CD8-positive, alpha-beta memory T cell (primary cell): Measurements from ENCODE around the gene TRPM3. TPM values are rescaled to one million over a fixed set of nuclear protein-coding genes. Genes with fewer than 3 reads are reported as not detected.

Source experiments
- CTCF ChIA-PET: fragments of 350-600 bp; sonication (Branson Sonifier 250); formaldehyde crosslinking; loops from one replicate; lab custom pipeline; 2021; ENCODE audit warnings: antibody characterized with exemption; lab: Charles Lee
- POLR2A ChIA-PET: fragments of 350-600 bp; sonication (Branson Sonifier 250); formaldehyde crosslinking; loops from one replicate; lab custom pipeline; 2021; ENCODE audit warnings: antibody characterized with exemption; lab: Charles Lee
- DNase-seq, 5 donors: peaks; one replicate each; pipeline versions ENCODE4 v3.0.0 to v3.0.0-alpha.2; 2020 to 2022; ENCODE audit warnings: mixed read lengths in 1 of 5
- H3K27ac ChIP-seq: one replicate; pipeline ENCODE4 v1.7.0; 2013; ENCODE audit warnings: low read depth, mild to moderate bottlenecking, low read length, moderate library complexity
- H3K27me3 ChIP-seq: 2 replicates; pipeline ENCODE4 v1.7.0; 2013; ENCODE audit warnings: low read length, mild to moderate bottlenecking; ENCODE audit not compliant: insufficient read depth, poor library complexity, severe bottlenecking
- H3K36me3 ChIP-seq: 2 replicates; pipeline ENCODE4 v1.7.0; 2013; ENCODE audit warnings: mild to moderate bottlenecking, low read length, moderate library complexity; ENCODE audit not compliant: insufficient read depth
- H3K4me1 ChIP-seq: 2 replicates; pipeline ENCODE4 v1.7.0; 2013; ENCODE audit warnings: mild to moderate bottlenecking, low read length, moderate library complexity; ENCODE audit not compliant: insufficient read depth
- H3K4me3 ChIP-seq: 2 replicates; pipeline ENCODE4 v1.7.0; 2013; ENCODE audit warnings: mild to moderate bottlenecking, low read length
- H3K9me3 ChIP-seq: 2 replicates; pipeline ENCODE4 v1.7.0; 2013; ENCODE audit warnings: mild to moderate bottlenecking, low read length
- H3K27ac Mint-ChIP-seq, 8 donors: one replicate each; pipeline ENCODE4 v1.8.0; 2020 to 2021; ENCODE audit warnings: mixed read lengths in 8 of 8, mild to moderate bottlenecking in 6 of 8, inconsistent platforms in 3 of 8, moderate library complexity in 3 of 8
- H3K27me3 Mint-ChIP-seq, 2 donors: one replicate each; pipeline ENCODE4 v1.8.0; 2020 to 2021; ENCODE audit warnings: mixed read lengths in 2 of 2, mild to moderate bottlenecking in 1 of 2, moderate library complexity in 1 of 2
- H3K36me3 Mint-ChIP-seq, 3 donors: one replicate each; pipeline ENCODE4 v1.8.0; 2020 to 2021; ENCODE audit warnings: mixed read lengths in 3 of 3, inconsistent platforms in 1 of 3, mild to moderate bottlenecking in 1 of 3
- H3K4me1 Mint-ChIP-seq, 3 donors: one replicate each; pipeline ENCODE4 v1.8.0; 2020 to 2021; ENCODE audit warnings: mixed read lengths in 3 of 3, inconsistent platforms in 1 of 3, mild to moderate bottlenecking in 1 of 3
- H3K4me3 Mint-ChIP-seq, 7 donors: one replicate each; pipeline ENCODE4 v1.8.0; 2020 to 2021; ENCODE audit warnings: mixed read lengths in 7 of 7, mild to moderate bottlenecking in 6 of 7, moderate library complexity in 4 of 7, inconsistent platforms in 2 of 7
- H3K9me3 Mint-ChIP-seq, 5 donors: one replicate each; pipeline ENCODE4 v1.8.0; 2020 to 2022; ENCODE audit warnings: mixed read lengths in 5 of 5, mild to moderate bottlenecking in 3 of 5, moderate library complexity in 2 of 5, inconsistent platforms in 1 of 5
- polyA plus RNA-seq: library from polyadenylated mRNA; unstranded; fragments of 300-500 nt; fragmentation: Illumina TruSeq; gene quantifications from one replicate; pipeline ENCODE4 v1.2.3, GENCODE V29; 2021
- total RNA-seq, 2 experiments: library from RNA; stranded (reverse); gene quantifications; one replicate each; pipeline ENCODE4 v1.2.3, GENCODE V29; 2021

TRPM3 gene
- total and polyA plus RNA-seq, 3 experiments from 2014 or later, result not detected

- Histone ChIP-seq H3K4me1 (no peaks in the 10 kb centered on the region), H3K4me3 (no peak overlapping the region), H3K27ac (no peak overlapping the region), H3K36me3 (no peaks in the 10 kb centered on the region), H3K9me3 (no peaks in the 10 kb centered on the region), H3K27me3 (no peaks in the 10 kb centered on the region)
- ChIA-PET POLR2A (no interaction called here), CTCF (no interaction called here)
- Mint-ChIP-seq H3K4me3 (no peak overlapping the region), H3K4me1 (no peaks in the 10 kb centered on the region), H3K36me3 (peaks cover 0 to 3% (median 0%) of the 10 kb centered on the region in 3 donors), H3K9me3 (no peaks in the 10 kb centered on the region), H3K27me3 (peaks cover 0 to 3% of the 10 kb centered on the region in 2 donors), H3K27ac (peak overlapping the region in 1 of 8 donors; percentile 21)
- DNase-seq, result no peak
These were observed 618.7 kb downstream of the TRPM3 start for GRCh38 chr9:70502690-70503089.

GRCh38 chr9:70500793-70501192, 620.6 kb downstream of the TRPM3 start:
- no peaks in the 10 kb centered on the region for H3K9me3 Mint-ChIP-seq
- peak overlapping the region in 1 of 8 donors; percentile 40 for H3K27ac Mint-ChIP-seq
- peaks cover 0 to 7% (median 0%) of the 10 kb centered on the region in 3 donors for H3K36me3 Mint-ChIP-seq
- H3K27me3 Mint-ChIP-seq, result peaks cover 0 to 5% of the 10 kb centered on the region in 2 donors
- no peak overlapping the region for H3K4me3 Mint-ChIP-seq
- ChIA-PET POLR2A (no interaction called here), CTCF (interaction anchor here (0.7 to 1.5 kb wide), 2 partner anchors 9 to 101 kb away, joined by 3 to 5 read pairs; no protein-coding TSS in a partner anchor)
- no peak for DNase-seq
- H3K27ac ChIP-seq, result no peak overlapping the region
- H3K9me3 ChIP-seq, result no peaks in the 10 kb centered on the region
- H3K4me1 Mint-ChIP-seq, result no peaks in the 10 kb centered on the region
- H3K4me3 ChIP-seq, result no peak overlapping the region
- no peaks in the 10 kb centered on the region for H3K36me3 ChIP-seq
- no peaks in the 10 kb centered on the region for H3K4me1 ChIP-seq
- H3K27me3 ChIP-seq, result no peaks in the 10 kb centered on the region

- H3K36me3 ChIP-seq, result no peaks in the 10 kb centered on the region
- no peak overlapping the region for H3K27ac ChIP-seq
- no peak for DNase-seq
- Mint-ChIP-seq H3K27ac (no peak overlapping the region), H3K4me3 (no peak overlapping the region), H3K27me3 (peaks cover 0 to 5% of the 10 kb centered on the region in 2 donors), H3K36me3 (peaks cover 0 to 7% (median 0%) of the 10 kb centered on the region in 3 donors), H3K4me1 (no peaks in the 10 kb centered on the region), H3K9me3 (no peaks in the 10 kb centered on the region)
- no peaks in the 10 kb centered on the region for H3K4me1 ChIP-seq
- H3K27me3 ChIP-seq, result no peaks in the 10 kb centered on the region
- no peaks in the 10 kb centered on the region for H3K9me3 ChIP-seq
- CTCF ChIA-PET, result interaction anchor here (1.5 kb wide), 1 partner anchor 103 kb away, joined by 5 read pairs; no protein-coding TSS in a partner anchor
- POLR2A ChIA-PET, result no interaction called here
- no peak overlapping the region for H3K4me3 ChIP-seq
These were observed 621.8 kb downstream of the TRPM3 start for GRCh38 chr9:70499621-70500020.

- Histone ChIP-seq H3K36me3 (no peaks in the 10 kb centered on the region), H3K27me3 (no peaks in the 10 kb centered on the region), H3K9me3 (no peaks in the 10 kb centered on the region), H3K4me1 (no peaks in the 10 kb centered on the region), H3K27ac (no peak overlapping the region), H3K4me3 (no peak overlapping the region)
- Mint-ChIP-seq H3K27ac (no peak overlapping the region), H3K9me3 (no peaks in the 10 kb centered on the region), H3K4me1 (peaks cover under 1 to 5% (median under 1%) of the 10 kb centered on the region in 3 donors), H3K4me3 (no peak overlapping the region), H3K36me3 (peaks cover 0 to 7% (median 0%) of the 10 kb centered on the region in 3 donors), H3K27me3 (peaks cover 0 to 5% of the 10 kb centered on the region in 2 donors)
- DNase-seq, result no peak
- CTCF ChIA-PET, result no interaction called here
- POLR2A ChIA-PET, result interaction anchor here (0.6 kb wide), 1 partner anchor 109 kb away, joined by 3 read pairs; no protein-coding TSS in a partner anchor
These were observed 622.6 kb downstream of the TRPM3 start for GRCh38 chr9:70498866-70499265.

- ChIA-PET POLR2A (no interaction called here), CTCF (interaction anchor here (0.7 kb wide), 1 partner anchor 9 kb away, joined by 3 read pairs; no protein-coding TSS in a partner anchor)
- Mint-ChIP-seq H3K4me1 (peaks cover 12 to 21% (median 21%) of the 10 kb centered on the region in 3 donors), H3K36me3 (peaks cover 0 to 7% (median 0%) of the 10 kb centered on the region in 3 donors), H3K9me3 (no peaks in the 10 kb centered on the region), H3K27ac (no peak overlapping the region), H3K27me3 (peaks cover 0 to 5% of the 10 kb centered on the region in 2 donors), H3K4me3 (no peak overlapping the region)
- no peak overlapping the region for H3K4me3 ChIP-seq
- no peak for DNase-seq
- no peaks in the 10 kb centered on the region for H3K27me3 ChIP-seq
- H3K36me3 ChIP-seq, result no peaks in the 10 kb centered on the region
- peaks cover 5% of the 10 kb centered on the region for H3K4me1 ChIP-seq
- H3K27ac ChIP-seq, result no peak overlapping the region
- no peaks in the 10 kb centered on the region for H3K9me3 ChIP-seq
These were observed 625.2 kb downstream of the TRPM3 start for GRCh38 chr9:70496244-70496643.

- Mint-ChIP-seq H3K36me3 (peaks cover 0 to 7% (median 0%) of the 10 kb centered on the region in 3 donors), H3K4me3 (no peak overlapping the region), H3K4me1 (peaks cover 12 to 22% (median 21%) of the 10 kb centered on the region in 3 donors), H3K27ac (no peak overlapping the region), H3K27me3 (peaks cover 0 to 5% of the 10 kb centered on the region in 2 donors), H3K9me3 (no peaks in the 10 kb centered on the region)
- Histone ChIP-seq H3K27ac (no peak overlapping the region), H3K36me3 (no peaks in the 10 kb centered on the region), H3K4me3 (no peak overlapping the region), H3K9me3 (no peaks in the 10 kb centered on the region), H3K4me1 (peaks cover 5% of the 10 kb centered on the region), H3K27me3 (no peaks in the 10 kb centered on the region)
- CTCF ChIA-PET, result interaction anchor here (0.7 kb wide), 1 partner anchor 10 kb away, joined by 3 read pairs; no protein-coding TSS in a partner anchor
- no peak for DNase-seq
- POLR2A ChIA-PET, result no interaction called here
These were observed 625.9 kb downstream of the TRPM3 start for GRCh38 chr9:70495514-70495913.

- CTCF ChIA-PET, result interaction anchor here (1.1 kb wide), 1 partner anchor 9 kb away, joined by 3 read pairs; no protein-coding TSS in a partner anchor
- Histone ChIP-seq H3K4me1 (peaks cover 5% of the 10 kb centered on the region), H3K4me3 (no peak overlapping the region), H3K36me3 (no peaks in the 10 kb centered on the region), H3K9me3 (no peaks in the 10 kb centered on the region), H3K27ac (no peak overlapping the region), H3K27me3 (no peaks in the 10 kb centered on the region)
- peak overlapping the region in 1 of 8 donors; percentile 29 for H3K27ac Mint-ChIP-seq
- POLR2A ChIA-PET, result no interaction called here
- H3K4me1 Mint-ChIP-seq, result peaks cover 12 to 22% (median 21%) of the 10 kb centered on the region in 3 donors
- no peak for DNase-seq
- peaks cover 0 to 5% of the 10 kb centered on the region in 2 donors for H3K27me3 Mint-ChIP-seq
- peaks cover 0 to 7% (median 0%) of the 10 kb centered on the region in 3 donors for H3K36me3 Mint-ChIP-seq
- H3K4me3 Mint-ChIP-seq, result peak overlapping the region in 1 of 7 donors; percentile 2
- H3K9me3 Mint-ChIP-seq, result no peaks in the 10 kb centered on the region
These were observed 627.2 kb downstream of the TRPM3 start for GRCh38 chr9:70494221-70494620.

GRCh38 chr9:70493029-70493428, 628.4 kb downstream of the TRPM3 start:
- Histone ChIP-seq H3K27me3 (no peaks in the 10 kb centered on the region), H3K9me3 (no peaks in the 10 kb centered on the region), H3K27ac (no peak overlapping the region), H3K4me3 (no peak overlapping the region), H3K4me1 (peaks cover 5% of the 10 kb centered on the region), H3K36me3 (no peaks in the 10 kb centered on the region)
- peaks cover 12 to 22% (median 21%) of the 10 kb centered on the region in 3 donors for H3K4me1 Mint-ChIP-seq
- no peak for DNase-seq
- peaks cover 0 to 4% of the 10 kb centered on the region in 2 donors for H3K27me3 Mint-ChIP-seq
- no peaks in the 10 kb centered on the region for H3K9me3 Mint-ChIP-seq
- CTCF ChIA-PET, result no interaction called here
- no peak overlapping the region for H3K4me3 Mint-ChIP-seq
- POLR2A ChIA-PET, result interaction anchor here (0.6 kb wide), 1 partner anchor 21 kb away, joined by 10 read pairs; no protein-coding TSS in a partner anchor
- H3K36me3 Mint-ChIP-seq, result peaks cover 0 to 7% (median 0%) of the 10 kb centered on the region in 3 donors
- H3K27ac Mint-ChIP-seq, result no peak overlapping the region
